Mesothelial cell of epicardium (in vitro differentiated cells): ENCODE data around the gene TOLLIP. TPM values are rescaled to one million over a fixed set of nuclear protein-coding genes. Genes with fewer than 3 reads are reported as not detected.

ENCODE experiments used
- DNase-seq, 2 experiments: peaks; one replicate each; pipeline ENCODE4 v3.0.0; 2021; ENCODE audit warnings: low spot score in 2 of 2; ENCODE audit not compliant: unreplicated experiment in 2 of 2
- H3K27ac Mint-ChIP-seq: 2 replicates; pipeline ENCODE4 v1.8.0; 2021; ENCODE audit warnings: mixed read lengths
- H3K27me3 Mint-ChIP-seq: 2 replicates; pipeline ENCODE4 v1.8.0; 2021; ENCODE audit warnings: low read depth, mixed read lengths
- H3K36me3 Mint-ChIP-seq: 2 replicates; pipeline ENCODE4 v1.8.0; 2021; ENCODE audit warnings: mixed read lengths
- H3K4me1 Mint-ChIP-seq: 2 replicates; pipeline ENCODE4 v1.8.0; 2021; ENCODE audit warnings: mixed read lengths
- H3K4me3 Mint-ChIP-seq: 2 replicates; pipeline ENCODE4 v1.8.0; 2021; ENCODE audit warnings: mild to moderate bottlenecking, moderate library complexity, mixed read lengths
- H3K9me3 Mint-ChIP-seq: 2 replicates; pipeline ENCODE4 v1.8.0; 2021; ENCODE audit warnings: mixed read lengths
- total RNA-seq: library from RNA; stranded (reverse); gene quantifications from 3 replicates; pipeline ENCODE4 v1.2.1, GENCODE V29; 2021
- TF ChIP-seq, protein P1 (sequence below): fragments of 200-600 bp; sonication (generic); IDR thresholded peaks from one replicate; pipeline ENCODE4 v1.5.0; 2021; ENCODE audit warnings: antibody characterized with exemption; ENCODE audit not compliant: unreplicated experiment

The TOLLIP gene
- total RNA-seq, 1 donor from 2014 or later, result 43.2 TPM

DNA sequence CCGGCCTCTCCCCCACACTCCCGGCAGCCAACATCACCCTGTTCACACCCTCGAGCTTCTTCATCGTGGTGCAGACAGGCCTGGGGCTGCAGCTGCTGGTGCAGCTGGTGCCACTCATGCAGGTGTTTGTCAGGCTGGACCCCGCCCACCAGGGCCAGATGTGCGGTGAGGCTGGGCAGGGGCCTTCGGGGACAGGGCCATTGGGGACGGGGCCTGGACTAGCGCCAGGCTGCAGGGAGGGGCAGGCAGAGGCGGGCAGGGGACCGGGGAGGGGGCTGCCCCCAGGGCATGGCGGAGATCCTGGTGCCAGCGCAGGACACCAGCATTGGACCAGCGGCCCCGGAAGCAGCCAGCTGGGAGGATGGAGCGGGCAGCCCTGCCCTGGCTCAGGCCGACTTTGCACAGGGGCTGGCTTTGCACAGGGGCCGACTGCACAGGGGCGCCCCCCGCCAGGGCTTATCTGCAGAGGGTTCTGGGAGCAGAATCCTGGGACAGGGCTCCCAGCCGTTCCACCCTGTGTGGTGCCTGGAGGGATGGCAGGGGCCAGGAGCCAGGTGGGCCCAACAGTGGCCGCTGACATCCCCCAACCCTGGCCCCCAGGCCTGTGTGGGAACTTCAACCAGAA lies 77.9 kb downstream of the TOLLIP start:
- Mint-ChIP-seq H3K9me3 (no peaks in the 10 kb centered on the region), H3K4me3 (no peak overlapping the region), H3K4me1 (no peaks in the 10 kb centered on the region), H3K27me3 (peaks cover 3% of the 10 kb centered on the region), H3K27ac (no peak overlapping the region), H3K36me3 (no peaks in the 10 kb centered on the region)
- no peak for DNase-seq
- TF ChIP-seq, protein P1, sequence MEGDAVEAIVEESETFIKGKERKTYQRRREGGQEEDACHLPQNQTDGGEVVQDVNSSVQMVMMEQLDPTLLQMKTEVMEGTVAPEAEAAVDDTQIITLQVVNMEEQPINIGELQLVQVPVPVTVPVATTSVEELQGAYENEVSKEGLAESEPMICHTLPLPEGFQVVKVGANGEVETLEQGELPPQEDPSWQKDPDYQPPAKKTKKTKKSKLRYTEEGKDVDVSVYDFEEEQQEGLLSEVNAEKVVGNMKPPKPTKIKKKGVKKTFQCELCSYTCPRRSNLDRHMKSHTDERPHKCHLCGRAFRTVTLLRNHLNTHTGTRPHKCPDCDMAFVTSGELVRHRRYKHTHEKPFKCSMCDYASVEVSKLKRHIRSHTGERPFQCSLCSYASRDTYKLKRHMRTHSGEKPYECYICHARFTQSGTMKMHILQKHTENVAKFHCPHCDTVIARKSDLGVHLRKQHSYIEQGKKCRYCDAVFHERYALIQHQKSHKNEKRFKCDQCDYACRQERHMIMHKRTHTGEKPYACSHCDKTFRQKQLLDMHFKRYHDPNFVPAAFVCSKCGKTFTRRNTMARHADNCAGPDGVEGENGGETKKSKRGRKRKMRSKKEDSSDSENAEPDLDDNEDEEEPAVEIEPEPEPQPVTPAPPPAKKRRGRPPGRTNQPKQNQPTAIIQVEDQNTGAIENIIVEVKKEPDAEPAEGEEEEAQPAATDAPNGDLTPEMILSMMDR, result no peak

DNA sequence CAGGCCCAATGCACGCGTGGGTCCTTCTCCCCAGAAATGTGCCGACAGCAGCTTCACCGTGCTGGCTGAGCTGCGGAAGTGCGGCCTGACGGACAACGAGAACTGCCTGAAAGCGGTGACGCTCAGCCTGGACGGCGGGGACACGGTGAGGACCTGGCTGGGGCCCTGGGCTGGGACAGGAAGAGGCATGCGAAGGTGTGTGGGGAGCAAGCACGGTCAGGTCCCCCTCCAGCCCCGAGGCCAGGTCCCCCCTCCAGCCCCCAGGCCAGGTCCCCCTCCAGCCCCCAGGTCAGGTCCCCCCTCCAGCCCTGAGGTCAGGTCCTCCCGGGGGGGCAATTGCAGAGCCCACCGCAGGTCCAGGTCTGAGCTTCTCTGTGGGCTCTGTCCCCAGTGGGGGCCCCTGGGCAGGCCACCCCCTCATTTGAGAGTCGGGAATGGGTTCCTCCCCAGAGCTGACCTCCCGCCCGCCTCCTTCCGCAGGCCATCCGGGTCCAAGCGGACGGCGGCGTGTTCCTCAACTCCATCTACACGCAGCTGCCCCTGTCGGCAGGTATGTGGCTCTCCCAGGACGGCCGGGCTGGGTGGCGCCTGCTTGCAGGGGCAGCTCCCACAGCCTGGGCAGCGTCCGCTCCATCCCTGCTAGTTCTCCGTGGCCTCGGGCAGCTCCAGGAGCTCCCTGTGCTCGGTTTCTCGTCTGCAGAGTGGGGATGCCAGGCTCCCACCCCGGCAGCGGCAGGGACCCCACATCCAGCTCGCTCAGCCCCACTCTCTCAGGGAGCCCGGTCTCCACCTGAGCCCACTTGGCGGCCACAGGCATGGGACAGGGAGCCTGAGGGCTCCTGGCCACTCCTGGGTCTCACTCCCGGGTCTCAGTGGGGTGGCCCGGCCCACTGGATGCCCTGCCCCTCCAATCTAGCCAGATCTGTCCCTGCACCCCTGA lies 78.7 kb downstream of the TOLLIP start:
- H3K27ac Mint-ChIP-seq, result no peak overlapping the region
- DNase-seq, result no peak
- H3K4me3 Mint-ChIP-seq, result no peak overlapping the region
- H3K9me3 Mint-ChIP-seq, result no peaks in the 10 kb centered on the region
- peaks cover 3% of the 10 kb centered on the region for H3K27me3 Mint-ChIP-seq
- no peaks in the 10 kb centered on the region for H3K4me1 Mint-ChIP-seq
- TF ChIP-seq, protein P1, result no peak
- no peaks in the 10 kb centered on the region for H3K36me3 Mint-ChIP-seq

DNA sequence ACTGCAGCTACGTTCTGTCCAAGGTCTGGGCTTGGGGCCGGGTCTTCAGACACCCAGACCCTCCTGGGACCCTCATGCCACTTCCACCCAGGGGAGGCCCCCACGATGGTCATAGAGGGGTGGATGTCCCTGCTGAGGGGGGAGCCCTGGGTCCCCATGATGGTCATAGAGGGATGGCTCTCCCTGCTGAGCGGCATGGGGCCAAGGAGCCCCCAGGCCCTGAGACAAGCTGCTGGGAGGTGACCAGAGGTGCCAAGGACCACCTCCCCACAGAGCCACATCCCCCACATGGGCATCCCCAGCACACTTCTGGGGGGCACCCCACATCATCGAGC lies 79.3 kb downstream of the TOLLIP start:
- H3K4me1 Mint-ChIP-seq, result no peaks in the 10 kb centered on the region
- H3K36me3 Mint-ChIP-seq, result no peaks in the 10 kb centered on the region
- no peak for DNase-seq
- H3K27me3 Mint-ChIP-seq, result peaks cover 3% of the 10 kb centered on the region
- no peaks in the 10 kb centered on the region for H3K9me3 Mint-ChIP-seq
- no peak overlapping the region for H3K4me3 Mint-ChIP-seq
- TF ChIP-seq, protein P1, result no peak
- H3K27ac Mint-ChIP-seq, result no peak overlapping the region

DNA sequence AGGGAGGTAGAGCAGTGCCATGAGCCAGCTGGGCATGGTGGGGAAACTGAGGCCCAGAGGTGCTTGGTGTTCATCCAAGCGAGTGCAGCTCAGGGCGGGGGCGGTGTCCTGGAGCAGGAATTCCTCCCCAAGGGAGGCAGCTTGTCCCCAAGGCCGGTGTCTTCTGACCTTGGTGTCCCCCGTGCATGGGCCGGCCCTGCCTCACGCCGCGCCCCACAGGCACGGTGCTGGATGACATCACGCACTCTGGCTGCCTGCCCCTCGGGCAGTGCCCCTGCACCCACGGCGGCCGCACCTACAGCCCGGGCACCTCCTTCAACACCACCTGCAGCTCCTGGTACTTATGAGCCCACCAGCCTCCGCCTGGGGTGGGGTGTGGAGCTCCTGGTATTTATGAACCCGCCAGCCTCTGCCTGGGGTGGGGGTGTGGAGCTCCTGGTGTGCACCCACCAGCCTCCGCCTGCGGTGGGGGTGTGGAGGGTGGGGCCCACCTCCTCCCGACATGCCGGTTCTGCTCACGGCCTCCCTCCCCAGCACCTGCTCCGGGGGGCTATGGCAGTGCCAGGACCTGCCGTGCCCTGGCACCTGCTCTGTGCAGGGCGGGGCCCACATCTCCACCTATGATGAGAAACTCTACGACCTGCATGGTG lies 79.8 kb downstream of the TOLLIP start:
- DNase-seq, result no peak
- H3K4me3 Mint-ChIP-seq, result no peak overlapping the region
- H3K4me1 Mint-ChIP-seq, result no peaks in the 10 kb centered on the region
- peaks cover 3% of the 10 kb centered on the region for H3K27me3 Mint-ChIP-seq
- TF ChIP-seq, protein P1, result no peak
- no peaks in the 10 kb centered on the region for H3K36me3 Mint-ChIP-seq
- H3K27ac Mint-ChIP-seq, result no peak overlapping the region
- H3K9me3 Mint-ChIP-seq, result no peaks in the 10 kb centered on the region

DNA sequence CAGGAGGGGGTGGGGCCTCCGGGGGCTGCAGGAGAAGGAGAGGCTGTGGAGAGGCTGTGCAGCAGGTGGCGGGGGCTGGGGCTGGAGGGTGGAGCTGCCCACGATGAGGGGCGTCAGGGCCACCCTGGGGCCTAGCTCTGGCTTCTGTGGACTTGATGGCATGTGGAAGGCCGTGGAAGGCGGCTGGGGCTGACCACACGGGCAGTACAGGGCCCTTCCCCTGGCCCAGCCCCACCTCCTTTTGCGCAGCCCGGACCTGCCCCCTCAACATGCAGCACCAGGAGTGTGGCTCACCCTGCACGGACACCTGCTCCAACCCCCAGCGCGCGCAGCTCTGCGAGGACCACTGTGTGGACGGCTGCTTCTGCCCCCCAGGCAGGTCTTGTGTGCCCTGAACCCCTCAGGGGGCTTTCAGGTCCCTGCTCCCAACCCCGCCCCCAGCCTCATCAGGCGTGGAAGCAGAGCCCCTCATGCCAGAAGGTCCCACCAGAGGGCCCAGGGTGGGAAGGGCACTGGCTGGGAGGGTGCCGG lies 80.4 kb downstream of the TOLLIP start:
- H3K4me3 Mint-ChIP-seq, result no peak overlapping the region
- no peak overlapping the region for H3K27ac Mint-ChIP-seq
- TF ChIP-seq, protein P1, result no peak
- H3K4me1 Mint-ChIP-seq, result no peaks in the 10 kb centered on the region
- DNase-seq, result no peak
- peaks cover 3% of the 10 kb centered on the region for H3K27me3 Mint-ChIP-seq
- H3K9me3 Mint-ChIP-seq, result no peaks in the 10 kb centered on the region
- H3K36me3 Mint-ChIP-seq, result no peaks in the 10 kb centered on the region
